T-helper 9 cell (primary cell): ENCODE measurements around the gene MDFIC.

Experiments
- DNase-seq: peaks from one replicate; pipeline ENCODE4 v3.0.0-alpha.2; 2020

The MDFIC gene

DNA sequence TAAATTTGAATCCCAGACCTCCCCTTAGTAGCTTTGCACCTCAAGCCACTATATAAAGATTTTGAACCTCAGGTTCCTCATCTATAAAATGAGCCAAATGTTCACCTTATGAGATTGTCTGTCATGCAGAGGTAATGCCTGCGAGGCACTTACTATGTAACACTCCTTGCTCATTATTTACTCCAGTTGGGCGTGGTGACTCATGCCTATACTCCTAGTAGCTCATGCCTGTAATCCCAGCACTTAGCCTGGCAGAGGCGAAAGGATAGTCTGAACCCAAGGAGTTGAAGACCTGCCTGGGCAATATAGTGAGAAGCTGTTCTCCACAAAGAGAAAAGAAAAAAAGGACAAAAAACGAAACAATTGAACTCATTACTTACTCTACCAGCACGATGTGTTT, 82.2 kb downstream of the MDFIC start:
- DNase-seq: no peak

DNA sequence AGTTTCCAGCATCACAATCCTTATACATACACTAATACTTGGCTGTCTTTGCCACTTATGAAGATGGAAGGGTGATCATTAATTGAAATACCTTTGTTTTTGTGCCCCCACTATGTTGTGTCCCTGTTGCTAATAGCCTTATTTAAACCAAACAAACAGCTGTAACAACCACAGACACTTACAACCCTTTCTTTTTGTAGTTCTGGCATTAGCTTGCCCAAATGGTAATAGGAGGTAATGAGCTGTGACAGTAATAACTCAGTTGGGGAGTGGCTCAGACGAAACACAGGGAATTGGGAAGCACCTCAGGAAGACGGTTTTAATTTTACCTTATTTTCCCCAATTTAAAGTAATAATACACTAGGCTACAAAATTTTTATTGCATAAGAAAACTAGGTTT, 83.4 kb downstream of the MDFIC start:
- DNase-seq: no peak

- DNase-seq: no peak
These were observed 84.1 kb downstream of the MDFIC start for GRCh38 chr7:115005953-115006352.

DNA sequence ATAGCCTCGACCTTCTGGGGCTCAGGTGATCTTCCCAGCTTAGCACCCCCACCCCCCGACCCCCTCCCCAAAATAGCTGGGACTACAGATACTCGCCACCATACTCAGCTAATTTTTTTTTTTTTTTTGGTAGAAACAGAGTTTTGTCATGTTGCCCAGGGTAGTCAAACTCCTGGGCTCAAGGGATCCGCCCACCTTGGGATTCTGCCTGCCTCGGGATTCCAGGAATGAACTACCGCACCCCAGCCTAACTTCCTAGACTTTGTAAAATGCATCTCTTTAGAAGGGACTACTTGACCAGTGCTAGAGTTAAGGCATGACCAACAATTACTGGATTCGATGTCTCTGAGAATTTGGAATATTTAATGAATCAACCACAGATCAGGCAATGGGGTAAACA, 85.9 kb downstream of the MDFIC start:
- no peak for DNase-seq

DNA sequence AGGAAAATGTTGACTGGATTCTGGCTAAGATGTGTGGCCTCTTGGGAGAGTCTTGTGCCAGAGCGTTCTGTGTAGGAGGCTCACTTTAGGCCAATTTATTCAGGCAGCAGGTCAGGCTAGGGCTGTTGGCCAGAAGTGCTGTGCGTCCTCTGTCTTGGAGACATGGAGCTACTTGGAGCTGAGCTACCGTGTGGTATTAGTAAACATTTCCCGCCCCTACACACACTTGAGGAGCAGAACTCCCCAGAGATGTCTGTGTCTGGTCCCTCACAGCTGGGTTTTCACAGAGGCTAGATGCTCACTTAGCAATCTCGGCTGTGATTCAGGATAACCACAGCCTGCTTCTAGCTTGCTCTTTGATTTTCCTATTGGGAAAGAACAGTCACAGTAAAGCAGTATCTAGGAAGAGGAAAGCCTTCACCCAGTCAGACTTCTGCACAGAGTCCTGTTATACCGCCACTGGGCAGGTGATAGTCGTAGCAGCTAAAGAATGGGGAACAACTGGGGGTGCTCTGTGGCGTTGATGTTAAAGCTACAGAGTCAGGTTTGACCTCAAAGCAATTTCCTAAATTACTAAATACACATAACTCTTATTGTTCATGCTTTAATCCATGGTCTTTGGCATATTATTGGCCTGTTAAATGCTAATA, 86.7 kb downstream of the MDFIC start:
- DNase-seq: no peak

GRCh38 chr7:115009139-115009538, 87.2 kb downstream of the MDFIC start:
- DNase-seq: no peak

GRCh38 chr7:115009736-115010440, 88.0 kb downstream of the MDFIC start:
- no peak for DNase-seq

DNA sequence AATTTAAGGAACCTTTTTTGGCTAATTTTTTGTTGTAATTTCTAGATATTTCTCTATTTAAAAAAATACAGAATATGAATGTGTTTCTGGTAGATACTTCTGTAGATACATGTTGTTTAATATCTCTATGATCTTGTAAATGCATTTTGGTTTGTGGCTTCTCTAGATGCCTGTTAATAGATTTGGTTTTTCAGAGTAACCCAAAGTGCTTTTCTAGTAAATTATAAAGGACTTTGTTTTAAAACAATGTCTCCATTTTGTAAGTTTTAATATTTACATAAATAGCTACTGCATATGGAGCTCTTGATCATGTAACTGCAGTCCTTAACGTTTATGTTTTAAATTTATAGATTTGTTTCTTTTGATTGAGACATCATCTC, 88.5 kb downstream of the MDFIC start:
- no peak for DNase-seq

GRCh38 chr7:115013886-115014285, 92.0 kb downstream of the MDFIC start:
- no peak for DNase-seq

DNA sequence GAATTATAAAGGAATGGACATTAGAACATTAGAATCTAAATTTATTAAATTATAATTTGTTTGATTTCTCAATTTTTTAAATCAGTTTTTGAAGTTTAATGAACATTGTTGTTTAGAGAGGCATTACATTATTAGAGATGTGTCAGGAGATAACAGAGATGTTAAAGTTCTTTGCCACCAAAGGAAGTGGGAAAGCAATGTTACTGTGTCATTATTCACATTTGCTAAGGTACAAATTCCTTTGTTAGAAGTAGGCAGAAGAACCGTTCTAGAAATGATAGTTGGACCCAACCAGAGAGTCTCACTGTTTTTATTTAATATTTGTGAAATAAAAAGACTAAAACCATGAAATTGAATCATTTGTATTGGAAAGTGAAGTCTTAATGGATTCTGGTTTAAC, 92.9 kb downstream of the MDFIC start:
- no peak for DNase-seq

DNA sequence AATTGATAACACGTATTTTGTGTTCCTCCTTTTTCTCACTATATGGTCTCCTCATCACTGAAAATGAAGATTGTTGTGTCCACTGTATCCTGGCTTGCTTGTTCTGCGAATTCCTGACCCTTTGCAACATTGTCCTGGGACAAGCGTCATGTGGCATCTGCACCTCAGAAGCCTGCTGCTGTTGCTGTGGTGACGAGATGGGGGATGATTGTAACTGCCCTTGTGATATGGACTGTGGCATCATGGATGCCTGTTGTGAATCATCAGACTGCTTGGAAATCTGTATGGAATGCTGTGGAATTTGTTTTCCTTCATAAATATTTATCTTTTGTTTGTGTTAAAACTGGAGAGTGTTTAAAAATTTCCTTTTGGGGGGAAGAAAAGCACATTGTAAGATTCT, 93.7 kb downstream of the MDFIC start:
- DNase-seq: no peak

GRCh38 chr7:115019882-115020605, 98.2 kb downstream of the MDFIC start:
- DNase-seq: no peak

DNA sequence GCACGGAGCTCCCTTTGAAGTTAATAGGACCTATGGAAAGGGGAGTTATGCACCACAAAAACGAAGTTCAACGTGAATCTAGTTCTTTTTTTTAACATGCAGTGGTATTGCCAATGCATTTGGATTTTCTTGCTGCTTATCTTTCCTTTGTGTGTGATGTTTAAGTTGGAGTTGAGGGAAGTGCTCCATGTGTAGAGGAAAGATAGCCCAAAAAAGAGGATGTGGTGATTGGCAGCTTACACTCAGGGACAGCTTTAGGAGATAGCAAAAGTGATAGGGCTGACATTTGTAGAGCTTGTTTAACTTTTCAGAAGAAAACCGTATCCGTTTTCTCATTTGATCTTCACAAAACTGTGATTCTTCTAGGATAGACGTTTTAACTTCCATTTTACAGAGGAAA, 101.3 kb downstream of the MDFIC start:
- no peak for DNase-seq

DNA sequence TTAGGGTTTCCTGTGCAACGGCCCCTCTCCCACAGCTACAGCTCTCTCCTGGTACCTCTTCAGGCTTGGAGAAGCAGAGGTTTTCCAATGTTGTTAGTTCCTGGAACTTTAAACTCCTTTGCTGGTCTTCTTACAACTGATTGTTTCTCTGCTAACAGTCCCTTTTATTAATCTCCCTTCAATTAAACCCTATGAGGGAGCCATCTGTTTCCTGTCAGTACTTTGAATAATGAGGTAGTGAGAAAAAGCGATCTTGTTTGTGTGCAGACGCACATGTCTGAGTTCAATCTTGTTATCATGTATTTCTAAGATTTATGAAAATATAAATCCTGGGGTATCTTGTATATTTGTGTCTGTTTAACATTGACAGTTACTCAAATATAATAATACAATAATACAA, 102.4 kb downstream of the MDFIC start:
- DNase-seq: no peak

GRCh38 chr7:115032715-115033703, 111.1 kb downstream of the MDFIC start:
- no peak for DNase-seq

DNA sequence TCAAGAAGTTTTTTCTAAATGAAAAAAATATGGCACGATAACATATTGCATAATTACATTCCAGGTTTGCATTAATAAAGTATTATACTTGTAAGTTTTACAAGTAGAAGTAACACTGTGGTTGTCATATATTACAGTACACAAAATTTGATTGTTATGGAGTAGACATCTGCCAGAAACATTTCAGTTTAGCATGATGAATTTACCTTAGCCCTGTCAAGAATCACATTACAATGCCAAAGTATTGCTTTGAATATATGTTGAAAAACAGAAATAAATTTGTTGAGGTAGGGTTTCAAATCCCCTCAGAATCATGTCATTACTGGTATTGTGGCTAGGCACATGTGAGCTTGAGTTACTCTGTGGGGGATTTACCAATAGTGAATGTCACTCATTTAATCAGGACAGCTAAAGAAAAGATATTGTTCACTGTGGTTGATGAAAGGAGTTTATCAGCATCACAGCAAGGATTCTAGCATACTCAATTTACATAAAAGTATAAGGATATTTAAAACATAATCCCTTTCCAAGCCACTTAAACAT, 112.1 kb downstream of the MDFIC start:
- DNase-seq: no peak

DNA sequence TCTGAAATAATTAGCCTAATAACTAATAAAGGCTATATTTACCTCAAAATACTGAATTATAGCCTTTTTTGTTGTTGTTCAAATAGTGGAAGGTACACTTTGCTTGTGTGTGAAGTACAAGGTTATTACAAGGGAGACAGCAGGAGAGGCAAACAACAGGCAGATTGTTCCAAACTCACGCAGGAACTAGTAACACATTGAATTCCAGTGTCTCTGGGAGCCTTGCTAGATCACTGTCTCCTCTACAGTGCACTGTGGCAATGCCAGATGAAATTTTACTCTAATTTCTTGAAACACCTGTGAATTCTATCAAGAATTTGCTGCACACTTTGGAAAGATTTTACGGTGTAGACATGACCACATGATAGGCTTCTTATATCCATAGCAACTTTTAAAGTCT, 112.6 kb downstream of the MDFIC start:
- no peak for DNase-seq

GRCh38 chr7:115037128-115037802, 115.4 kb downstream of the MDFIC start:
- DNase-seq: no peak

- DNase-seq: no peak
These were observed 116.3 kb downstream of the MDFIC start for GRCh38 chr7:115038158-115038557.

- no peak for DNase-seq
These were observed 118.2 kb downstream of the MDFIC start for GRCh38 chr7:115040057-115040456.

- no peak for DNase-seq
These were observed 118.6 kb downstream of the MDFIC start for GRCh38 chr7:115040495-115040894.

- DNase-seq: no peak
These were observed 120.7 kb downstream of the MDFIC start for GRCh38 chr7:115042596-115042995.
